DOHH2 (cell line): ENCODE data around the gene CLSTN1.

Experiments
- CTCF ChIP-seq: fragments of 200-600 bp; sonication (generic); IDR thresholded peaks from one replicate; pipeline ENCODE4 v1.5.1; 2014; ENCODE audit warnings: antibody characterized with exemption, mild to moderate bottlenecking, low read depth, low read length; ENCODE audit not compliant: poor library complexity, severe bottlenecking
- EZH2phosphoT487 ChIP-seq: fragments of 200-600 bp; sonication (generic); IDR thresholded peaks from 2 replicates; pipeline ENCODE4 v1.6.1; 2017; ENCODE audit warnings: borderline replicate concordance, mild to moderate bottlenecking, antibody characterized with exemption, low read length, moderate library complexity, mixed read lengths

- TF ChIP-seq CTCF: no peak
- no peak for TF ChIP-seq EZH2phosphoT487
Measured at GRCh38 chr1:9835758-9836631, 12.2 kb upstream of the CLSTN1 start.
